ENCODE measurements around the gene NAT16.
"Not testable (repeated sequence)": the region's sequence is repeated elsewhere in the genome, so short reads cannot be mapped to it uniquely, and the experiment has no call there.

The NAT16 gene

DNA sequence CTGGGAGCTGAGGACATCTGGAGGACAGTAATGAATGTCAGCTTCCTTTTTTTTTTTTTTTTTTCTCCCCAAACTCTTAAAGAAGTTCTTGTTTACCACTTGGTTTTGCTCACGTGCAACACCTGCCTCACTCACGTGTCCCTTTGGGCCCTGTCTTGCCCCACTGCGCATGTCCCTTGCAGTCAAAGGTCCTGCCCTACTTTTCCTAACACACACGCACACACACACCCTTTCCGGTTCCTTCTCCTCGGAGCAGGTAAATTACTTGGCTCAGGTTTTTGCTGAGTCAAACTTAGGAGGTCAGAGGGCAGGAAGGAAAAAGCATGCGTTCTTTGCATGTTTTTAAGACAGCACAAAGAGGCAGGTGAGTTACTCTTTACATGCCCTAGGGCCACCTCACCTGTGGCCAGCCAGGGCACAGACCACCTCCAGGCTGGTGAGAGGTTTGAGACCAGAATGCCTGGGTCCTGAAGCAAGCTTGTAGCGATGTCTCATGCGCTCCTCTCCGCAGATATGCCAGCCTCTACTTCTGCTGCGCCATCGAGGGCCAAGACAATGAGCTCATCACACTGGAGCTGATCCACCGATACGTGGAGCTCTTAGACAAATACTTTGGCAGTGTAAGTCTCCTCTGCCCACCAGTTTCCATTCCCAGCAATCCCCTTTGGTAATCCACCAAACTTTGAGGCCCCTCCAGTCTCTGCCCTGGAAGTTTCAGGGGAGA lies 23.1 kb downstream of the NAT16 start:
- DNase-seq (ENCODE audit: low read depth in 2 of 2) = no peak

DNA sequence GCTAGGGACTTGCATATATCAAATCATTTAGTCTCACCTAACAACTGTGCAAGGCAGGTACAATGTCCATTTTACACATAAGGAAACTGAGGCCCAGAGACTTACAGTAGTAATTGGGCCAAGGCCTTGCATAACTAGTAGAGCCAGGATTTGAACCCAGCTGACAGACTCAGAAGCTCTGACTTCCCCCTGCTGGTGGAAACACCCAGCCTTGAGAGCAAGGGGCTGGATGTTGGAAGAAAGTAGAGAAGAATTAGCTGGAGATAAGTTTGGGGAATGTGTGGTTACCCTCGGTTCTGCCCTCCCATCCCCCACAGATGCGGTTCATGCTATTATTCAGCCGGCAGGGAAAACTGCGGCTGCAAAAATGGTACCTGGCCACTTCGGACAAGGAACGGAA lies 23.8 kb downstream of the NAT16 start:
- DNase-seq (ENCODE audit: low read depth in 2 of 2) = no peak

DNA sequence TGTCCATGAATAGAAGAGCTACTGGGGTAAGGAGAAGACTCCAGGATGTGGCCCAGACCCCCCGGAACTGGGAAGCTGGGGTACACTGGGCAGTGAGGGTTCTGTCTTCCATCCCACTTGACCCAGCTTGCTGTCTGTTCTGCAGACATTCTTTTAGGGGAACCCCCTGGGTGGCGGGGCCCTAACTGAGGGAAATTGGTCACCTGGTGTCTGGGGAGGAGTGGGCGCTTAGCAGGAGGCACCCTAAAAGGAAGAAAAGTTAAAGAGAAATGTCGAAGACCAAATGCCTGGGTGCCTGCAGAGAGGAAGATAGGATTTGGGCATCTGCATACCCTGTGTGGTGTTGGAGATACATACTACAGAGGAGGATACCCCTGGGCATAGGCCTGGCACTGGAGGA lies 24.8 kb downstream of the NAT16 start:
- DNase-seq (ENCODE audit: low read depth in 2 of 2) = no peak

DNA sequence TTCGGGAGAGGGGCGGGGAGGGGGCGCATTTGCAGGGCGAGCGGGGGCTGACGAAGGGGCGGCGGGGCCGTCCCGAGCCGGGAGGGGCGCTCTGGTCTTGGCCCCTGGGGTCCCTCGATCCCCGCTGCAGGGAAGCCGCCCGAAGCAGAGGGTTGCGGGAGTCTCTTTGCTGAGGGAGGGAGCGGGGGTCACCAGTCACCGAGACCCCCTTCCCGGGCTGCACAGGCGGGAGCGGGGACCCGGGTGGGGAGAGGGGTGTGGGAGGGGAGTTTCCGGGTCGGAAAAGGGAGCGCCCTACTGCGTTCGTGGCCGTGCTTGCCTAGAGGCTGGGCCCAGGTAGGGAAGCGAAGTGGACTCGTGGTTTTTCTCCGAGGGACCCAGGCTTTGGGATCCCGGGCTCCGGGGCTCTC lies 25.4 kb downstream of the NAT16 start:
- no peak for DNase-seq (ENCODE audit: low read depth in 2 of 2)

DNA sequence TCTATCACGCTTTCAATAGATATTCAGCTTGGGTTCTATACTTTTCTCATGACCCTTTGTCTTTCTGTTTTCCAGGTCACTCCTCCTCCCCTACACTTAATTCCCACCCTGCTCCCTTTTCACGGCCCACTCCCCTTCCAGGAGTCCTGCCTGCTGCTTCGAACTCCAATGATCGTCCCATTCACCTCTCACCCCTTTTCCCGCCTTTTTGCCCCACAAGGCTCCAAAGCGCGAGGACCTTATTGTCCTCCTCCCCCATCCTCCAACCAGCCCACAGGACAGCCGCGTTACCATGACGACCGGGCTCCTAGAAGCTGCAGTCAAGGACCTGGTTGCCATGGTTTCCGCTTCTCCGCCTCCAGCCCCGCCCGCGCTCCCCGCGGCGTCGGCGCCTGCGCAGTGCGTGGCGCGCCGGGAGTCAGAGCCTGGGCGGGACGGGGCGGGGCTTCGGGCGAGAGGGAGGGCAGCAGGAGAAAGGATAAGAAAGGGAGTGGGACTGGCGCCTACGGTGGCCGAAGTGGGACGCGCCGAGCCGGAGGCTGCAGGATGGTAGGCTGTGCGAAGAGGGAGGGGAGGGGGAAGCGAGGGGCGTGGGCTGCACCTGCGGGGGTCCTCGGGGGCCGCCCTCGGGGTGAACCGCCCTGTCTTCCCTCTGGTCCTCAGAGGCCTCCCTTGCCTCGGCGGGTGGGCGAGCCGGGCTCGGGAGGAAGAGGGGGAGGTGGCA lies 26.0 kb downstream of the NAT16 start, which contains the start of gene AP1S1:
AP1S1 (plus strand) TSS at position 508 of the 724 bp plus-strand sequence; CDS start at position 547, 39 bp downstream.
- DNase-seq (ENCODE audit: low read depth in 2 of 2) = peak; percentile 90 to 93

DNA sequence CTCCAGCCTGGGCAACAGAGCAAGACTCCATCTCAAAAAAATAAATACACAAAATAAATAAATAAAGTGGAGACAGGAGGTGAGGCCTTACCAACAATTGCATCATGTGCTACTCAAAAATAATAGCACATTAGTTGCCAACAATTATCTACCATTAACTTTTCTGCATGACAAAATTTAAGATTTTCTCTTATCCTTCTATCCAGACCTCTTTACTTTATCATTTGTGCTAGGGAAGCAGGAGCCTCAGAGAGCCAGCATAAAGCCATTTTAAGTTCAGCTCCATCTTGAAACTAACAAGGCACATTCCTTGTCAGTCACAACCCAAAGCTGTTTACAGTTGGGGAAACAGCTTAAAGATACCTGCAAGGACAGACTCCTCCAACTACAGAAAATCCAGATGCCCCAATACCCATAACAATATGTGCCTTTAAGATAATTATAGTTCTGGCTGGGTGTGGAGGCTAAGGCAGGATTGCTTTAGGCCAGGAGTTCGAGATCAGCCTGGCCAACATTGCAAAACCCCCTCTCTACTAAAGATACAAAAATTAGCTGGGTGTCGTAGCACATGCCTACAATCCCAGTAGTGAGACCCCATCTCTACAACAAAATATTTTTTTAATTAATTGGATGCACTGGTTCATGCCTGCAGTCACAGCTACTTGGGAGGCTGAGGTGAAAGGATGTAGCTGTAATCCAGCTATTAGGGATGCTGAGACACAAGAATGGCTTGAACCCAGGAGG lies 28.0 kb downstream of the NAT16 start:
- DNase-seq (ENCODE audit: low read depth in 2 of 2) = no peak

DNA sequence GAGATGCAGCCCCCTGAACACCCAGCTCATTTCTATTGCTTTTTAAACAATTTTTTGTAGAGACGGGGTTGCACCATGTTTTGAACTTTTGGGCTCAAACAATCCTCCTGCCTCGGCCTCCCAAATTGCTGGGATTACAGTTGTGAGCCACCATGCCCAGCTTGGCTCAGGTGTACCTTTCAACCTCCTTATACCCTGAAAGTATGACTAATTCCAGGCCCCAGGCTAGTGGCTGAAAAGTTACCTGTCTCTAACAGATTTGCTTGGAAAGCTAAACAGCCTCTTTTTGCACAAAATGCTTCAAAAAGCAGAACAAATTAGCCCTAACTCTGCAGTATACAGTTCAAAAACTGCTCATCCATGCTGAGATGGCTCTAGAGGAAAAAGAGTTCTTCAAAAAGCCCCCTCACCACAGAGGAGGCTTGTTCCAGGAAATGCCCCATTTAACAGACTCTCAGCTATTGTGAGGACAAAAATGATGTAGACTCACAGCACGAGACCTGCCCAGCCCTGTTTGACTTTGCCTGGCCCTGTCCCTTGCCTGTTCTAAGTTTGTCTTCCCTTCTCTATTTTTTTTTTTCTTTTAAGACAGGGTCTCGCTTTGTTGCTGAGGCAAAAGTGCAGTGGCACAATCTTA lies 39.2 kb downstream of the NAT16 start:
- DNase-seq (ENCODE audit: low read depth in 2 of 2) = no peak

DNA sequence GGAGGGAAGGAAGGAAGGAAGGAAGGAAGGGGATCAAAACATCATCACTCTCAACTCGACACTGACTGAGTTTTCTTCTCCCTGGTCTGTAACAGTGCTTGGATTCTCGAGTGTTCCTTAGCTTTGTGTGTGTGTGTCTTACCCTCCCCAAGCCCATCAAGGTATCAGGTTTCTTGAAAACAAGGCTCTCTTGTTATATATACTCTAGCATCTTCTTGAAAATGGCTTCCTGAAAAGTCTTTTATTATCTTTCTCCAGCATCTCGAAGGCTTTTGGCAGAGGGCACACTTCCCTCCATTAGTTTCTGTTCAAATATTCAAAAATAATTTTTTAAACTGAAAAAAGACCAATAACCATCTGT lies 39.8 kb downstream of the NAT16 start:
- DNase-seq (ENCODE audit: low read depth in 2 of 2) = no peak

DNA sequence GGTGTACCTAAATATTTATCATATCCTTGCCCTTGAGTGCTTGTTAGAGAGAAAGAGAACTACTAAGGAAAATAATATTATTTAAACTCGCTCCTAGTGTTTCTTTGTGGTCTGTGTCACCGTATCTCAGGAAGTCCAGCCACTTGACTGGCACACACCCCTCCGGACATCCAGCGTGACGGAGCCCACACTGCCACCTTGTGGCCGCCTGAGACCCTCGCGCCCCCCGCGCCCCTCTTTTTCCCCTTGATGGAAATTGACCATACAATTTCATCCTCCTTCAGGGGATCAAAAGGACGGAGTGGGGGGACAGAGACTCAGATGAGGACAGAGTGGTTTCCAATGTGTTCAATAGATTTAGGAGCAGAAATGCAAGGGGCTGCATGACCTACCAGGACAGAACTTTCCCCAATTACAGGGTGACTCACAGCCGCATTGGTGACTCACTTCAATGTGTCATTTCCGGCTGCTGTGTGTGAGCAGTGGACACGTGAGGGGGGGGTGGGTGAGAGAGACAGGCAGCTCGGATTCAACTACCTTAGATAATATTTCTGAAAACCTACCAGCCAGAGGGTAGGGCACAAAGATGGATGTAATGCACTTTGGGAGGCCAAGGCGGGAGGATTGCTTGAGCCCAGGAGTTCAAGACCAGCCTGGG lies 41.8 kb downstream of the NAT16 start:
- DNase-seq (ENCODE audit: low read depth in 2 of 2) = peak; percentile 79 to 81

DNA sequence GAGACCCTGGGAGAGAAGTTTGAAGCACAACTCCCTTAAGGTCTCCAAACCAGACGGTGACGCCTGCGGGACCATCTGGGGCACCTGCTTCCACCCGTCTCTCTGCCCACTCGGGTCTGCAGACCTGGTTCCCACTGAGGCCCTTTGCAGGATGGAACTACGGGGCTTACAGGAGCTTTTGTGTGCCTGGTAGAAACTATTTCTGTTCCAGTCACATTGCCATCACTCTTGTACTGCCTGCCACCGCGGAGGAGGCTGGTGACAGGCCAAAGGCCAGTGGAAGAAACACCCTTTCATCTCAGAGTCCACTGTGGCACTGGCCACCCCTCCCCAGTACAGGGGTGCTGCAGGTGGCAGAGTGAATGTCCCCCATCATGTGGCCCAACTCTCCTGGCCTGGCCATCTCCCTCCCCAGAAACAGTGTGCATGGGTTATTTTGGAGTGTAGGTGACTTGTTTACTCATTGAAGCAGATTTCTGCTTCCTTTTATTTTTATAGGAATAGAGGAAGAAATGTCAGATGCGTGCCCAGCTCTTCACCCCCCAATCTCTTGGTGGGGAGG lies 42.4 kb downstream of the NAT16 start:
- DNase-seq (ENCODE audit: low read depth in 2 of 2) = no peak

DNA sequence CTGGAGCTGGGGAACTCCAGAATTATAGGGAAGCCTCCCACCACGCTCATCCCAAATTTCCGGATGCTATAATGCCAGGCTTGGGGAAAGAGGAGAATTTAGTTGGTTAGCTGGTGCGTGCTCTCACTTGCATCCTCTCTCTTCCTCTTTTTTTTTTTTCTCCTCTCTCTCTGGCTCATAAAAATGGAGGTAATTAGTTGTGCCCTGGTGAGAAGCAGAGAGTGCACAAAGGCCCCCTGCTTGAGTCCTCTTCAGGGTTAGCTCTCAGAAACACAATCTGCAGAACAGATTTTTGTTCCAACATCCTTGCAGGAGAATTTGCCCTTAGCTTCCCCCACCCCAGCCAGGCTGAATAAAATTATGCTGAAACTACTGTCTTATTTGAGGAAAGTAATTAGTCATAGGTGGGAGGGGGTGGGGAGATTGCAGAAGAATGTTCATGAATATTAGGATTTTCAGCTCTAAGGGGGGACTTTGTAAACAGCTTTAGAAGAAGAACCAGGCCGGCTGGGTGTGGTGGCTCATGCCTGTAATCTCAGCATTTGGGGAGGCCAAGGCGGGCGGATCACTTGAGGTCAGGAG lies 45.6 kb downstream of the NAT16 start:
- no peak for DNase-seq (ENCODE audit: low read depth in 2 of 2)

DNA sequence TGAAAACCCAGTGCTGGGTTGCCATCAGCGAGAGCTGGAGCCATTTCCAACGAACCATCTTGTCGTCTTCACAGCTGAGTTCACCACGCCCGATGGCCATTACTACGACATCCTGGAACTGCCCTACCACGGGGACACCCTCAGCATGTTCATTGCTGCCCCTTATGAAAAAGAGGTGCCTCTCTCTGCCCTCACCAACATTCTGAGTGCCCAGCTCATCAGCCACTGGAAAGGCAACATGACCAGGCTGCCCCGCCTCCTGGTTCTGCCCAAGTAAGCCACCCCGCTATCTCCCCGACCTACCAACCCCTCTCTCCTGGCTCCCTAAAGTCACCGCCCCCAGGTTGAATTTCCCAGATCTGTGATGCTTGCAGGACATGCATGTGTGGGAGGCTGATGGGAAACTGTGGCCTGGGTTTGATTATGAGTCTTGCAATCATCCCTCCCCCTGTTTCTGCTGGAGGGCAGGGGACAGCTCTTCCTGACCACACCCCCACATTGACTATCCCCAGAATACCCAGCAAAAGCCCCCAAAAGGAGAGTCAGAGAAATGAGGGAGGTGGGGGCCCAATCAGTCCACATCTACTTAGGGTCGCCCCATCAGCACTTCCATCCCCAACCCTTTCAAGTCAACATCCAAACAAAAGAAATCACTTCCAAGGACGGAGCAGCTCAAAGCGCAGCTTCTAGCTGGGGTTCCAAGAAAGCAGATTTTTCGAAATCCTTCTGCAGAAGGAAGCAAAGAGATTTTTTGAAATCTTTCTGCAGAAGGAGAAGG lies 46.3 kb downstream of the NAT16 start:
- DNase-seq (ENCODE audit: low read depth in 2 of 2) = no peak

DNA sequence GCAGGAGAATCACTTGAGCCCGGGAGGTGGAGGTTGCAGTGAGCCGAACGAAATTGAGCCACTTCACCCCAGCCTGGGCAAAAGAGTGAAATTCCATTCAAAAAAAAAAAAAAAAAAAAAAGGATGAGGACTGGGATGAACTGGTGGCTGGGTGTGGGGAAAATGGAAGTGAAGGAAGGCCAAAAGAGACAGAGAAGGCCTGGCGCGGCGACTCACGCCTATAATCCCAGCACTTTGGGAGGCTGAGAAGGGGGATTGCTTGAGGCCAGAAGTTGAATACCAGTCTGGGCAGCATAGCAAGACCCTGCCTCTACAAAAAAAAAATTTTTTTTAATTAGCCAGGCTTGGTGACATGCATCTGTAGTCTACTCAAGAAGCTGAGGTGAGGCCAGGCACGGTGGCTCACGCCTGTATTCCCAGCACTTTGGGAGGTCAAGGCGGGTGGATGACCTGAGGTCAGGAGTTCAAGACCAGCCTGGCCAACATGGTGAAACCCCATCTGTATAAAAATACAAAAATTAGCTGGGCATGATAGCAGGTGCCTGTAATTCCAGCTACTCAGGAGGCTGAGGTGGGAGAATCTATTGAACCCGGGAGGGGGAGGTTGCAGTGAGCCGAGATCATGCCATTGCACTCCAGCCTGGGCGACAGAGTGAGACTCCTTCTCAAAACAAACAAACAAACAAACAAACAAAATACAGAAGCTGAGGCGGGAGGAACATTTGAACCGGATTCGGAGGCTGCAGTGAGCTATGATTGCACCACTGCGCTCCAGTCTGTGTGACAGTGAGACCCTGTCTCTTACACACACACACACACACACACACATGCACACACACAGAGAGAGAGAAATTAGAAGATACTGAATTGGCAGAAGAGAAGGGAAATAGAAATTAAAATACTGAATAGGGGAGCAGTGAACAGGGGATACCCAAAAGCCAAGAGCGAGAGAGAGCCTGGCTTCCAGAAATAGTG lies 47.2 kb downstream of the NAT16 start:
- not testable (repeated sequence) for DNase-seq (ENCODE audit: low read depth in 2 of 2)

DNA sequence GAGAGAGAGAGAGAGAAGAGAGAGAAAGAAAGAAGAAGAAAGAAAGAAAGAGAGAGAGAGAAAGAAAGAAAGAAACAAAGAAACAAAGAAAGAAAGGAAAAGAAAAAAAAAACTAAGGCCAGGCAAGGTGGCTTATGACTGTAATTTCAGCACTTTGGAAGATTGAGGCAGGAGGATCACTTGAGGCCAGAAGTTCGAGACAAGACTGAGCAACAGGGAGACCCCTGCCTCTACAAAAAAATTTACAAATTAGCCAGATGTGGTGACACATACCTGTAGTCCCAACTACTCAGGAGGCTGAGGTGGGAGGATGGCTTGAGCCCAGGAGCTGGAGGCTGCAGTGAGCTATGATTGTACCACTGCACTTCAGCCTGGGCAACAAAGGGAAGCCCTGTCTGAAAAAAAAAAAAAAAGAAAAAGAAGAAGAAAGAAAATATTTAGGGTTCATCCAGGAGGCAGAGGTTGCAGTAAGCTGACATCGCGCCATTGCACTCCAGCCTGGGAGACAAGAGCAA lies 50.4 kb downstream of the NAT16 start:
- no peak for DNase-seq (ENCODE audit: low read depth in 2 of 2)

DNA sequence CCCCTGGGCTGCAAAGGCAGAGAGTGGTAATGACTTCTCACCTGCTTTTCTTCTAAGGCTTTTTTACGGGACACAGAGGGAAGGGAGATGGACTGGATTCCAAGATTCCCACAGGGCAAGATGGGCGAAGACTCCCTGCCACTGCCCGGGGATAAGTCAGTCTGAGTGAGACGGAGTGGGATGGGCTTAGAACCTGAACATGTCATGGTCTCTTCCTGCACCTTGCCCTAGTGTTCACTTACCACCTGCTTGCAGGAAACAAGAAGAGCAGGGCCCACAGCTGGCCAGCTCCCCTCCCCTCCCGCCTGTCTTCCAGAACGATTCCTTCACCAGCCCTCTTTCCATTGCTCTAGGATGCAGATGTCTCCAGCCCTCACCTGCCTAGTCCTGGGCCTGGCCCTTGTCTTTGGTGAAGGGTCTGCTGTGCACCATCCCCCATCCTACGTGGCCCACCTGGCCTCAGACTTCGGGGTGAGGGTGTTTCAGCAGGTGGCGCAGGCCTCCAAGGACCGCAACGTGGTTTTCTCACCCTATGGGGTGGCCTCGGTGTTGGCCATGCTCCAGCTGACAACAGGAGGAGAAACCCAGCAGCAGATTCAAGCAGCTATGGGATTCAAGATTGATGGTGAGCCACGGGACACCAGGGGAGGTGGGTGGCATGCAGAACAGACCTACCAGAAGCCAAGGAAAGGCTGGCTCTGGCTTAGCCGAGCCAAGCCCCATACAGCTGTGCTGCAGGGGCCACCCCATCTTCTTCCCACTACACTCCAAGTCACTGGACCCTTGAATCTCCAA lies 51.9 kb downstream of the NAT16 start:
- DNase-seq (ENCODE audit: low read depth in 2 of 2) = no peak

DNA sequence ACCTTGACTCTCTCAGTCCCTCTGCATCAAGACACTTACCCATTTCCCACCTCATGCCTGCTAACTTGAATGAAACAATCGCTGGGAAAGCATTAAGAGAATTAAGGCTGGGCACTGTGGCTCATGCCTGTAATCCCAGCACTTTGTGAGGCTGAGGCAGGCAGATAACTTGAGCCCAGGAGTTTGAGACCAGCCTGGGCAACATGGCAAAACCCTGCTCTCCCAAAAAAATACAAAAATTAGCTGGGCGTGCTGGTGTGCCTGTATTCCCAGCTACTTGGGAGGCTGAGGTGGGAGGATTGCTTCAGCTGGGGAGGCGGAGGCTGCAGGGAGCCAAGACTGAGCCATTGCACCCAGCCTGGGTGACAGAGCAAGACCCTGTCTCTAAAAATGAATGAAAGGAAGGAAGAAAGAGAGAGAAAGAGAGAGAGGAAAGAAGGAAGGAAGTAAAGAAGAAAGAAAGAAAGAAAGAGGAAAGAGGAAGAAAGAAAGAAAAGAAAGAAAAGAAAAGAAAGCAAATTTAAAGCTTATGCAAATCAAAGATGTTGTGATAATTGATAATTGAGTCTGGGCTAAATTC lies 52.5 kb downstream of the NAT16 start:
- no peak for DNase-seq (ENCODE audit: low read depth in 2 of 2)

DNA sequence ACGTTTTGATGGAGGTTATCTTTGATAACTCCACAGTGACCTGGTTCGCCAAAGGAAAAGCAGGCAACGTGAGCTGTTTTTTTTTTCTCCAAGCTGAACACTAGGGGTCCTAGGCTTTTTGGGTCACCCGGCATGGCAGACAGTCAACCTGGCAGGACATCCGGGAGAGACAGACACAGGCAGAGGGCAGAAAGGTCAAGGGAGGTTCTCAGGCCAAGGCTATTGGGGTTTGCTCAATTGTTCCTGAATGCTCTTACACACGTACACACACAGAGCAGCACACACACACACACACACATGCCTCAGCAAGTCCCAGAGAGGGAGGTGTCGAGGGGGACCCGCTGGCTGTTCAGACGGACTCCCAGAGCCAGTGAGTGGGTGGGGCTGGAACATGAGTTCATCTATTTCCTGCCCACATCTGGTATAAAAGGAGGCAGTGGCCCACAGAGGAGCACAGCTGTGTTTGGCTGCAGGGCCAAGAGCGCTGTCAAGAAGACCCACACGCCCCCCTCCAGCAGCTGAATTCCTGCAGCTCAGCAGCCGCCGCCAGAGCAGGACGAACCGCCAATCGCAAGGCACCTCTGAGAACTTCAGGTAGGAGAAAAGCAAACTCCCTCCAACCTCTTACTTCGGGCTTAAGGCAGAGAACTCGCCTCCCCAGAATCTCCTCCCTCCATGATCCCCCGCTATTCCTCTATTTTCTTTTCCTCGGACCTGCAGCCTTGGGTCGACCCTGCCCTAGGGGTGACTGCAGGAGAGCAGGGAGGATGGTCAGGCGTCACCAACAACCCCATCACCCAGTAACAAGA lies 53.2 kb downstream of the NAT16 start, which contains the start of gene SERPINE1:
SERPINE1 (plus strand) TSS at position 454 of the 809 bp plus-strand sequence. CDS start 1,290 bp downstream, outside the sequence.
- peak in 1 of 2 donors; percentile 13 for DNase-seq (ENCODE audit: low read depth in 2 of 2)
